WTC11 (cell line): ENCODE data around the gene SGSH. TPM values are rescaled to one million over a fixed set of nuclear protein-coding genes. Genes with fewer than 3 reads are reported as not detected.

ENCODE experiments used
- ATAC-seq: fragments of 200-7000 bp; cut with Tn5 transposase; 2 replicates; pipeline ENCODE4 v1.10.0; 2021; ENCODE audit warnings: mild to moderate bottlenecking, moderate library complexity
- CTCF ChIA-PET: fragments of 300-600 bp; sonication (Branson Sonifier 250); formaldehyde crosslinking; loops from one replicate; lab custom pipeline; 2021; ENCODE audit warnings: antibody characterized with exemption; lab: Charles Lee
- POLR2A ChIA-PET: fragments of 350-600 bp; sonication (Branson Sonifier 250); formaldehyde crosslinking; loops from one replicate; lab custom pipeline; 2021; ENCODE audit warnings: antibody characterized with exemption; lab: Charles Lee
- DNase-seq: peaks from one replicate; pipeline ENCODE4 v3.0.0; 2021; ENCODE audit warnings: low spot score
- H3K27ac Mint-ChIP-seq: 2 replicates; pipeline ENCODE4 v1.8.0; 2021; ENCODE audit warnings: mixed read lengths
- H3K27me3 Mint-ChIP-seq: 2 replicates; pipeline ENCODE4 v1.8.0; 2021; ENCODE audit warnings: low read depth, mild to moderate bottlenecking, moderate library complexity, mixed read lengths
- H3K36me3 Mint-ChIP-seq: 2 replicates; pipeline ENCODE4 v1.8.0; 2021; ENCODE audit warnings: mixed read lengths
- H3K4me1 Mint-ChIP-seq: 2 replicates; pipeline ENCODE4 v1.8.0; 2022; ENCODE audit warnings: mixed read lengths
- H3K4me3 Mint-ChIP-seq: 2 replicates; pipeline ENCODE4 v1.8.0; 2021; ENCODE audit warnings: mild to moderate bottlenecking, moderate library complexity, mixed read lengths
- H3K9me3 Mint-ChIP-seq: 2 replicates; pipeline ENCODE4 v1.8.0; 2021; ENCODE audit warnings: mixed read lengths
- ARID4B ChIP-seq: sonication (generic); formaldehyde crosslinking; IDR thresholded peaks from 2 replicates; pipeline ENCODE4 v1.8.0; 2023; ENCODE audit warnings: missing genetic modification reagents, mild to moderate bottlenecking, borderline replicate concordance
- ATF1 ChIP-seq: sonication (generic); formaldehyde crosslinking; IDR thresholded peaks from 2 replicates; pipeline ENCODE4 v1.8.1; 2023; ENCODE audit warnings: mild to moderate bottlenecking, moderate library complexity, missing genetic modification reagents
- ATF2 ChIP-seq: sonication (generic); formaldehyde crosslinking; IDR thresholded peaks from 2 replicates; pipeline ENCODE4 v1.8.1; 2022; ENCODE audit warnings: low read depth, missing genetic modification reagents, borderline replicate concordance
- ATF6 ChIP-seq: sonication (generic); formaldehyde crosslinking; IDR thresholded peaks from 2 replicates; pipeline ENCODE4 v1.8.1; 2023; ENCODE audit warnings: mild to moderate bottlenecking, missing genetic modification reagents
- CTCF ChIP-seq: fragments of 200-600 bp; IDR thresholded peaks from 2 replicates; pipeline ENCODE4 v1.8.0; 2022; ENCODE audit warnings: antibody characterized with exemption
- E2F5 ChIP-seq: sonication (generic); formaldehyde crosslinking; IDR thresholded peaks from 2 replicates; pipeline ENCODE4 v1.8.1; 2022; ENCODE audit warnings: mild to moderate bottlenecking, moderate library complexity, missing genetic modification reagents
- FOXP4 ChIP-seq: sonication (generic); formaldehyde crosslinking; IDR thresholded peaks from 2 replicates; pipeline ENCODE4 v1.8.0; 2022; ENCODE audit warnings: mild to moderate bottlenecking, missing genetic modification reagents
- GRHL2 ChIP-seq: fragments of 250-450 bp; sonication (Bioruptor Pico); IDR thresholded peaks from 2 replicates; pipeline ENCODE4 v1.8.0; 2022; ENCODE audit warnings: mild to moderate bottlenecking, moderate library complexity; ENCODE audit not compliant: insufficient replicate concordance, severe bottlenecking
- HMGXB4 ChIP-seq: sonication (generic); formaldehyde crosslinking; IDR thresholded peaks from 2 replicates; pipeline ENCODE4 v1.8.1; 2023; ENCODE audit warnings: mild to moderate bottlenecking, moderate library complexity, missing genetic modification reagents
- IRF2 ChIP-seq: sonication (generic); formaldehyde crosslinking; IDR thresholded peaks from 2 replicates; pipeline ENCODE4 v1.8.0; 2022; ENCODE audit warnings: low read depth, missing genetic modification reagents, borderline replicate concordance
- ZNF138 ChIP-seq: sonication (generic); formaldehyde crosslinking; conservative IDR thresholded peaks from 2 replicates; pipeline ENCODE4 v1.8.1; 2022; ENCODE audit warnings: mild to moderate bottlenecking, moderate library complexity, missing genetic modification reagents
- ZNF232 ChIP-seq: sonication (generic); formaldehyde crosslinking; IDR thresholded peaks from 2 replicates; pipeline ENCODE4 v1.8.0; 2022; ENCODE audit warnings: mild to moderate bottlenecking, missing genetic modification reagents
- ZNF263 ChIP-seq: sonication (generic); formaldehyde crosslinking; IDR thresholded peaks from 2 replicates; pipeline ENCODE4 v1.8.1; 2022; ENCODE audit warnings: low read depth, mild to moderate bottlenecking, moderate library complexity, missing genetic modification reagents
- ZNF396 ChIP-seq: fragments of 250-450 bp; sonication (Bioruptor Pico); IDR thresholded peaks from 2 replicates; pipeline ENCODE4 v1.8.0; 2021; ENCODE audit warnings: mild to moderate bottlenecking, moderate library complexity, borderline replicate concordance
- ZNF416 ChIP-seq: fragments of 250-450 bp; sonication (Bioruptor Pico); IDR thresholded peaks from 2 replicates; pipeline ENCODE4 v1.9.0; 2021; ENCODE audit warnings: mild to moderate bottlenecking, inconsistent platforms
- total RNA-seq: library from RNA; stranded (reverse); gene quantifications from 3 replicates; pipeline ENCODE4 v1.2.3, GENCODE V29; 2021

Gene SGSH
- total RNA-seq, 1 experiment from 2014 or later, result 27.7 TPM

- no peaks in the 10 kb centered on the region for H3K27me3 Mint-ChIP-seq
- ATAC-seq (no peak), DNase-seq (no peak)
- POLR2A ChIA-PET, result no interaction called here
- H3K9me3 Mint-ChIP-seq, result no peaks in the 10 kb centered on the region
- H3K4me3 Mint-ChIP-seq, result no peak overlapping the region
- peaks cover 16% of the 10 kb centered on the region for H3K36me3 Mint-ChIP-seq
- CTCF ChIA-PET, result no interaction called here
- H3K27ac Mint-ChIP-seq, result no peak overlapping the region
- no peaks in the 10 kb centered on the region for H3K4me1 Mint-ChIP-seq
- TF ChIP-seq ZNF396 (no peak), CTCF (no peak), ARID4B (no peak), ZNF232 (CRISPR knock-in tag) (no peak), ATF2 (no peak)
Measured at GRCh38 chr17:80212962-80213642, 7.0 kb downstream of the SGSH start.

- H3K9me3 Mint-ChIP-seq, result no peaks in the 10 kb centered on the region
- CTCF ChIA-PET, result interaction anchor here (0.9 kb wide), 1 partner anchor 16 kb away, joined by 3 read pairs; no protein-coding TSS in a partner anchor
- POLR2A ChIA-PET, result interaction anchor here (1.1 kb wide), 1 partner anchor 9 kb away, joined by 3 read pairs; no protein-coding TSS in a partner anchor
Measured at GRCh38 chr17:80212511-80212910, 7.6 kb downstream of the SGSH start.

More at GRCh38 chr17:80212511-80212910, 7.6 kb downstream of the SGSH start:
- no peak overlapping the region for H3K27ac Mint-ChIP-seq
- ATAC-seq, result no peak
- peaks cover 16% of the 10 kb centered on the region for H3K36me3 Mint-ChIP-seq
- TF ChIP-seq ATF1 (no peak), GRHL2 (CRISPR knock-in tag) (no peak), FOXP4 (CRISPR knock-in tag) (no peak), ZNF138 (CRISPR knock-in tag) (no peak), ATF6 (no peak), E2F5 (no peak), ZNF416 (CRISPR knock-in tag) (no peak), IRF2 (CRISPR knock-in tag) (no peak), HMGXB4 (CRISPR knock-in tag) (no peak), ZNF263 (CRISPR knock-in tag) (no peak)
- no peak overlapping the region for H3K4me3 Mint-ChIP-seq
- no peaks in the 10 kb centered on the region for H3K27me3 Mint-ChIP-seq
- H3K4me1 Mint-ChIP-seq, result no peaks in the 10 kb centered on the region
- DNase-seq, result no peak
